ENCODE results near the gene RPTOR. TPM values are rescaled to one million over a fixed set of nuclear protein-coding genes. Genes with fewer than 3 reads are reported as not detected.

Gene RPTOR
- total and polyA plus RNA-seq, 2 donors (not counting 3 experiments of a cell fraction or from before 2014, with no cell fraction given) = 10.7 to 41.8 TPM

GRCh38 chr17:80712089-80712488 is 167.5 kb downstream of the RPTOR start:
- Histone ChIP-seq H3K9ac (replicated peaks; ENCODE audit: extremely low read depth, insufficient read depth, low read length) (no peak overlapping the region), H4K20me1 (replicated peaks; ENCODE audit: control insufficient read depth, extremely low read depth, insufficient read depth, low read length) (no peaks in the 10 kb centered on the region), H3K27me3 (ENCODE audit: control insufficient read depth in 2 of 2, insufficient read depth in 2 of 2, low read length in 2 of 2) (no peaks in the 10 kb centered on the region), H2AFZ (ENCODE audit: low read depth, low read length) (no peak overlapping the region), H3K4me2 (ENCODE audit: insufficient read depth, low read length) (no peak overlapping the region), H3K9me3 (replicated peaks; ENCODE audit: control insufficient read depth, insufficient read depth, low read length) (no peaks in the 10 kb centered on the region), H3K27ac (ENCODE audit: insufficient read depth, low read depth, low read length) (no peak overlapping the region), H3K4me3 (replicated peaks in 1 of 3; ENCODE audit: insufficient read depth in 1 of 3, low read depth in 1 of 3, low read length in 3 of 3) (no peak overlapping the region), H3K36me3 (ENCODE audit: control insufficient read depth in 2 of 2, extremely low read depth in 1 of 2, insufficient read depth in 2 of 2, low read length in 2 of 2) (peaks cover 0 to 6% of the 10 kb centered on the region in 2 experiments), H3K4me1 (ENCODE audit: control insufficient read depth, extremely low read depth, insufficient read depth, low read length) (no peaks in the 10 kb centered on the region), H3K9me1 (replicated peaks; ENCODE audit: control insufficient read depth, extremely low read depth, insufficient read depth, low read length) (no peaks in the 10 kb centered on the region), H3K79me2 (ENCODE audit: control insufficient read depth, insufficient read depth, low read length) (peaks cover 4% of the 10 kb centered on the region)
- intact Hi-C loops (cut with micrococcal nuclease) = no loop called here
- dilution Hi-C loops (cut with MboI; ENCODE audit: extremely low pct_ligation_motif_present, low sequenced_read_pairs) = no loop called here
- no peak for FAIRE-seq
- CTCF ChIA-PET = no interaction called here
- POLR2A ChIA-PET = no interaction called here
- DNase-seq (ENCODE audit: low read depth, low spot score) = no peak
- no peak for TF ChIP-seq FOS (IDR thresholded peaks at IDR 0.05; ENCODE audit: borderline replicate concordance, insufficient read depth, low read length)
- TF ChIP-seq, protein P1, sequence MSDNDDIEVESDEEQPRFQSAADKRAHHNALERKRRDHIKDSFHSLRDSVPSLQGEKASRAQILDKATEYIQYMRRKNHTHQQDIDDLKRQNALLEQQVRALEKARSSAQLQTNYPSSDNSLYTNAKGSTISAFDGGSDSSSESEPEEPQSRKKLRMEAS (IDR thresholded peaks at IDR 0.05; ENCODE audit: insufficient read depth, insufficient read length) = no peak
- no peak for TF ChIP-seq CTCF (IDR thresholded peaks at IDR 0.05; ENCODE audit: extremely low read depth in 1 of 2, insufficient read depth in 1 of 2, low read depth in 1 of 2, low read length in 2 of 2)
- no peak for TF ChIP-seq POLR2A (IDR thresholded peaks at IDR 0.05; ENCODE audit: low read depth, low read length)
- TF ChIP-seq JUN (IDR thresholded peaks at IDR 0.05; ENCODE audit: borderline replicate concordance, insufficient read depth, insufficient read length, low read depth) = no peak
- TF ChIP-seq GATA2 (IDR thresholded peaks at IDR 0.05; ENCODE audit: insufficient read depth, insufficient read length, low read depth, low read length) = no peak
- TF ChIP-seq MYC (IDR thresholded peaks at IDR 0.05; ENCODE audit: low read depth, low read length) = no peak
- TF ChIP-seq POLR2AphosphoS5 (IDR thresholded peaks at IDR 0.05; ENCODE audit: insufficient read depth, low read depth, low read length) = no peak
- TF ChIP-seq EZH2 (IDR thresholded peaks at IDR 0.05; ENCODE audit: borderline replicate concordance, low read depth, low read length, severe bottlenecking) = no peak
- BruUV-seq (replicated peaks) = no TSS peak

Data from endothelial cell of umbilical vein (primary cell).